Spleen (tissue), 11 donors: ENCODE data around the gene RC3H1. TPM values are rescaled to one million over a fixed set of nuclear protein-coding genes. Genes with fewer than 3 reads are reported as not detected.

Source experiments
- DNase-seq: peaks from one replicate; pipeline ENCODE4 v3.0.0-alpha.2; 2020
- H3K27ac ChIP-seq, 8 donors: fragments of 200-600 bp; sonication (generic) in 7 of 8; 1 replicate in 4 of 8; 2 replicates in 4 of 8; pipeline versions ENCODE4 v1.5.0 to v1.8.0; 2016 to 2021; ENCODE audit warnings: inconsistent platforms in 4 of 8, mild to moderate bottlenecking in 4 of 8, moderate library complexity in 1 of 8
- H3K27me3 ChIP-seq, 7 donors: fragments of 200-600 bp; sonication (generic) in 6 of 7; replicated peaks in 1 of 7; 1 replicate in 4 of 7; 2 replicates in 3 of 7; pipeline versions ENCODE4 v1.5.0 to v1.8.0; 2016 to 2021; ENCODE audit warnings: inconsistent platforms in 3 of 7, mild to moderate bottlenecking in 1 of 7
- H3K36me3 ChIP-seq, 6 donors: fragments of 200-600 bp; sonication (generic) in 5 of 6; 1 replicate in 4 of 6; 2 replicates in 2 of 6; pipeline versions ENCODE4 v1.5.0 to v1.8.0; 2016 to 2021; ENCODE audit warnings: inconsistent platforms in 2 of 6
- H3K4me1 ChIP-seq, 6 donors: fragments of 200-600 bp; sonication (generic) in 5 of 6; 1 replicate in 3 of 6; 2 replicates in 3 of 6; pipeline versions ENCODE4 v1.5.0 to v1.8.0; 2016 to 2021; ENCODE audit warnings: inconsistent platforms in 3 of 6
- H3K4me3 ChIP-seq, 8 donors: fragments of 200-600 bp; sonication (generic) in 7 of 8; 1 replicate in 4 of 8; 2 replicates in 4 of 8; pipeline versions ENCODE4 v1.5.0 to v1.8.0; 2016 to 2021; ENCODE audit warnings: inconsistent platforms in 4 of 8, mild to moderate bottlenecking in 4 of 8, moderate library complexity in 2 of 8
- H3K9me3 ChIP-seq, 8 donors: fragments of 200-600 bp; sonication (generic) in 7 of 8; 1 replicate in 4 of 8; 2 replicates in 4 of 8; pipeline versions ENCODE4 v1.5.0 to v1.8.0; 2016 to 2021; ENCODE audit warnings: inconsistent platforms in 4 of 8
- CTCF ChIP-seq, 11 experiments: fragments of 200-600 bp in 7 of 11; fragments of 450-650 bp in 4 of 11; sonication (generic) in 4 of 11; IDR thresholded peaks in 8 of 11; conservative IDR thresholded peaks in 3 of 11; 1 replicate in 7 of 11; 2 replicates in 4 of 11; pipeline versions ENCODE4 v1.4.0 to v1.8.0; 2016 to 2021; ENCODE audit warnings: antibody characterized with exemption in 11 of 11, inconsistent platforms in 4 of 11, mild to moderate bottlenecking in 1 of 11
- POLR2A ChIP-seq, 3 donors: fragments of 450-650 bp; IDR thresholded peaks; one replicate each; pipeline ENCODE4 v1.5.1; 2017; ENCODE audit warnings: antibody characterized with exemption in 3 of 3, mild to moderate bottlenecking in 1 of 3
- POLR2AphosphoS5 ChIP-seq, 3 donors: sonication (generic); formaldehyde crosslinking; IDR thresholded peaks; one replicate each; pipeline ENCODE4 v1.5.1; 2017; ENCODE audit warnings: antibody characterized with exemption in 3 of 3
- WGBS, 5 donors: extraction: QIAGEN DNeasy Blood & Tissue Kit in 3 of 5; methylation state at CpG; one replicate each; pipeline versions ENCODE4 v1.1.5 to v1.1.7; 2013 to 2018; 5-methylcytosine and 5-hydroxymethylcytosine counted together
- intact Hi-C: fragments of 100-400 bp; cut with DNase I; formaldehyde crosslinking; loops from one replicate; pipeline ENCODE4 v1.15.0; 2023; ENCODE audit warnings: low total_unique reads
- polyA plus RNA-seq, 3 donors: library from polyadenylated mRNA; stranded (reverse); fragments of 200-250 nt; gene quantifications; one replicate each; pipeline ENCODE4 v1.2.1, GENCODE V29; 2013
- total RNA-seq, 7 donors: library from RNA; depleted of rRNA in 3 of 7; stranded (reverse); fragments of >200 nt in 3 of 7; fragmentation: NEBNext Ultra II Directional in 4 of 7; extraction: Animal tissue kit (Norgen Biotek cat#: 25700) in 4 of 7; gene quantifications; one replicate each; pipeline versions ENCODE4 v1.1.0 to v1.2.1, GENCODE V29; 2016 to 2021
- donor health status: healthy with polysubstance abuse.
- donor health status: DM: no; HTN: no; CAD: no; lungs with moderate emphysema.
- donor health status: DM: no; HTN: no; CAD: no.
- donor health status: Bipolar disorder and iron deficiency.
- donor health status: healthy.
- donor health status: DM: no; HTN: no; CAD: no.
- donor health status: DM: yes; HTN: yes; CAD: no.

The RC3H1 gene
- total and polyA plus RNA-seq, 10 donors, result 3.9 to 64.2 (median 51.4) TPM

GRCh38 chr1:174007851-174008250, 14.3 kb downstream of the RC3H1 start:
- H3K27me3 ChIP-seq, result no peaks in the 10 kb centered on the region
- peaks cover 4 to 98% (median 48%) of the 10 kb centered on the region in 6 donors for H3K4me1 ChIP-seq
- no peak for DNase-seq
- H3K4me3 ChIP-seq, result no peak overlapping the region
- TF ChIP-seq CTCF (IDR thresholded peaks at IDR 0.05 in 8 of 11, conservative IDR thresholded peaks at IDR 0.05 in 3 of 11) (no peak), POLR2A (IDR thresholded peaks at IDR 0.05) (no peak), POLR2AphosphoS5 (IDR thresholded peaks at IDR 0.05) (no peak)
- intact Hi-C loops, result no loop called here
- peak overlapping the region in 5 of 8 donors; percentile 16 to 81 (median 70) for H3K27ac ChIP-seq
- peaks cover 0 to 12% (median 0%) of the 10 kb centered on the region in 6 donors for H3K36me3 ChIP-seq
- no peaks in the 10 kb centered on the region for H3K9me3 ChIP-seq

GRCh38 chr1:174005032-174005431, 17.1 kb downstream of the RC3H1 start:
- intact Hi-C loops, result no loop called here
- TF ChIP-seq CTCF (IDR thresholded peaks at IDR 0.05 in 8 of 11, conservative IDR thresholded peaks at IDR 0.05 in 3 of 11) (no peak), POLR2A (IDR thresholded peaks at IDR 0.05) (no peak), POLR2AphosphoS5 (IDR thresholded peaks at IDR 0.05) (no peak)
- H3K4me1 ChIP-seq, result peaks cover 9 to 98% (median 67%) of the 10 kb centered on the region in 6 donors
- H3K4me3 ChIP-seq, result no peak overlapping the region
- DNase-seq, result no peak
- H3K27me3 ChIP-seq, result no peaks in the 10 kb centered on the region
- peak overlapping the region in 1 of 8 donors; percentile 7 for H3K27ac ChIP-seq
- no peaks in the 10 kb centered on the region for H3K9me3 ChIP-seq
- peaks cover 0 to 6% (median 0%) of the 10 kb centered on the region in 6 donors for H3K36me3 ChIP-seq
- 27 to 39% (median 29%) methylated on average over 2 of the region's 2 CpGs for WGBS, 5 donors

GRCh38 chr1:174003867-174004266, 18.3 kb downstream of the RC3H1 start:
- no peak for DNase-seq
- Histone ChIP-seq H3K4me3 (no peak overlapping the region), H3K9me3 (no peaks in the 10 kb centered on the region), H3K27me3 (no peaks in the 10 kb centered on the region), H3K27ac (no peak overlapping the region), H3K4me1 (peaks cover 9 to 98% (median 66%) of the 10 kb centered on the region in 6 donors), H3K36me3 (peaks cover 0 to 11% (median 0%) of the 10 kb centered on the region in 6 donors)
- intact Hi-C loops, result no loop called here
- no peak for TF ChIP-seq CTCF (IDR thresholded peaks at IDR 0.05 in 8 of 11, conservative IDR thresholded peaks at IDR 0.05 in 3 of 11)
- no peak for TF ChIP-seq POLR2AphosphoS5 (IDR thresholded peaks at IDR 0.05)
- TF ChIP-seq POLR2A (IDR thresholded peaks at IDR 0.05), result no peak
- WGBS, 5 donors, result 96 to 100% (median 98%) methylated on average over 4 of the region's 4 CpGs

- intact Hi-C loops, result no loop called here
- Histone ChIP-seq H3K4me1 (peaks cover 17 to 98% (median 63%) of the 10 kb centered on the region in 6 donors), H3K36me3 (peaks cover 0 to 16% (median under 1%) of the 10 kb centered on the region in 6 donors), H3K27ac (no peak overlapping the region), H3K9me3 (no peaks in the 10 kb centered on the region), H3K27me3 (no peaks in the 10 kb centered on the region), H3K4me3 (no peak overlapping the region)
- DNase-seq, result no peak
- 72 to 92% (median 81%) methylated on average over 3 of the region's 3 CpGs for WGBS, 5 donors
- TF ChIP-seq CTCF (IDR thresholded peaks at IDR 0.05 in 8 of 11, conservative IDR thresholded peaks at IDR 0.05 in 3 of 11), result no peak
- TF ChIP-seq POLR2A (IDR thresholded peaks at IDR 0.05), result no peak
- no peak for TF ChIP-seq POLR2AphosphoS5 (IDR thresholded peaks at IDR 0.05)
Observed at GRCh38 chr1:174001573-174001972, 20.6 kb downstream of the RC3H1 start.
